GM12873 (cell line): ENCODE results near the gene LARGE1.

Source experiments
- CTCF ChIP-seq: IDR thresholded peaks from 2 replicates; pipeline ENCODE4 v1.5.1; 2012; ENCODE audit warnings: low read depth, mild to moderate bottlenecking, moderate library complexity, low read length, control low read depth; ENCODE audit not compliant: insufficient read depth; ENCODE audit errors: missing control alignments

Gene LARGE1

GRCh38 chr22:33353502-33353901, 566.8 kb downstream of the LARGE1 start:
- no peak for TF ChIP-seq CTCF

- TF ChIP-seq CTCF, result no peak
Observed at GRCh38 chr22:33352768-33353167, 567.5 kb downstream of the LARGE1 start.

GRCh38 chr22:33350961-33351360, 569.3 kb downstream of the LARGE1 start:
- TF ChIP-seq CTCF, result no peak

GRCh38 chr22:33350491-33350890, 569.8 kb downstream of the LARGE1 start:
- TF ChIP-seq CTCF, result no peak

- TF ChIP-seq CTCF, result no peak
Observed at GRCh38 chr22:33347002-33347401, 573.3 kb downstream of the LARGE1 start.

- TF ChIP-seq CTCF, result no peak
Observed at GRCh38 chr22:33341611-33342010, 578.7 kb downstream of the LARGE1 start.

GRCh38 chr22:33337524-33337923, 582.8 kb downstream of the LARGE1 start:
- TF ChIP-seq CTCF, result no peak

- TF ChIP-seq CTCF, result no peak
Observed at GRCh38 chr22:33335611-33336279, 584.5 kb downstream of the LARGE1 start.
